T follicular helper cell (primary cell): ENCODE data around the gene ARAP3.

Source experiments
- DNase-seq: peaks from one replicate; pipeline ENCODE4 v3.0.0-alpha.2; 2020; ENCODE audit warnings: low read depth

ARAP3 gene

DNA sequence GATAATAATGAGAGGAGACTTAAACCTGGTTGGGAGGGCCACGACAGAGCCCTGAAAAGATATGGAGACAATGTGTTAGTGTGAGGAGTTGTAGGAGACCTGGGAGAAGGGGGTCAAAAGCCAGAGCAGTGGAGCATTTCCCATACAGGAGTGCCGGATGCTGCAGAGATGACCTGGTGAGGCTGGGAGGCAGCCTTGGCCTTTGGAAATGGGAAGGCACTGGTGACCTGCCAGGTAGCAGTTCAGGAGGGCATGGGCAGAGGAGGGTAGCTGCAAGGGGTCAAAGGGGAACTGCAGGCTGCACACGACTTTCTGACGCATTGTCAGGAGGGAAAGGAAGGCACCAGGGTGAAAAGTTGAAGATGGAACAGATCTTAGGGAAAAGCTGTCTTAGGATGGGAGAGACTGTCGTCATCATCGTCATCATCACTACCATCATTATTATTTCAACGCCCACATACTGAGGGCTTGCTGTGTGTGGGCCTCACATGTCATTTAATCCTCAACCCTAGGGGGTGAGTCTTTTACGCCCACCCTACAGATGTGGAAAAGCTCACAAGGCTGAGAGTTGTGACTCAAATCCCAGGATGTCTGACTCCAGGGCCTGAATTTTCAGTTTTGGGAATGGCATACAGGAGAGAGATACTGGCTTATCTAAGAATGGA, 13.3 kb downstream of the ARAP3 start:
- no peak for DNase-seq

DNA sequence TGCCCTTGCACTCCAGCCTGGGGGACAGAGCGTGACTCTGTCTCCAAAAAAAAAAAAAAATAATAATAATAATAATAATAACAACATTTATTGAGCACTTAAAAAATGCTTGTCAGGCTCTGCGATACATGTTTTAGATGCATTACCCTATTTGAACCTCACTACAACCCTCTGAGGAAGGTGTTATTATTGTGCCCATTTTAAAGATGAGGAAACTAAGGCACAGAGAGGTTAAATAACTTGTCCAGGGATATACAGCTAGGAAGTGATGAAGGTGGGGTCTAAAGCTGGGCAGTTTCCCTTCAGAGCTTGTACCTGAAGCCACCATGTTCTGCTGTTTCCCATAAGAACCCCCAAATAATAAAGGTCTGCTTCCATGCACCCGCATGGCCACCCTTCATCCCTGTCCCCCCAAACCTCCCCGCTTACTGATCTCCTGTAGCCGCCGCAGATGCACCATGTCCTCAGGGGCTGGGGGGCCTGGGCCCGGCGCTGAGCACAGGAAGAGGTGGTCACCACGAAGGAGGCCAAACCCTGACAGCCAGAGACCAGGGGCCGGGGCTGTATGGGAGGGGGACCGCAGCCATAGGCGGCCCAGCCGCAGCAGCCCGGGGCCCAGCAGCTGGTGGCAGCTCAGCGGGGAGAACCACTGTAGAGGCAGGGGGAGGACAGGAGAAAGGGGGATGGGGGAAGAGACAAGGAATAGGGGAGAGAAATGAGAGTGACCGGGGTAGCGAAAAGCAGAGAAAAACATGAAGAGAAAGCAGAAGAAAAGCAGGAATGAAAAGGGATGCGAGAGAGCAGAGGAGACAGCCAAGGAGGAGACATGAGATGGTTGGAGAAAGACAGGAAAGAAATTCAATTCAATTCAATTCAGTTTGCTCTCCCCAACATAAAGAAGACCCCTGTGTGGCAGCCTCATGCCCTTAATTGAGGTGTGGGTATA, 15.8 kb downstream of the ARAP3 start:
- DNase-seq = no peak

DNA sequence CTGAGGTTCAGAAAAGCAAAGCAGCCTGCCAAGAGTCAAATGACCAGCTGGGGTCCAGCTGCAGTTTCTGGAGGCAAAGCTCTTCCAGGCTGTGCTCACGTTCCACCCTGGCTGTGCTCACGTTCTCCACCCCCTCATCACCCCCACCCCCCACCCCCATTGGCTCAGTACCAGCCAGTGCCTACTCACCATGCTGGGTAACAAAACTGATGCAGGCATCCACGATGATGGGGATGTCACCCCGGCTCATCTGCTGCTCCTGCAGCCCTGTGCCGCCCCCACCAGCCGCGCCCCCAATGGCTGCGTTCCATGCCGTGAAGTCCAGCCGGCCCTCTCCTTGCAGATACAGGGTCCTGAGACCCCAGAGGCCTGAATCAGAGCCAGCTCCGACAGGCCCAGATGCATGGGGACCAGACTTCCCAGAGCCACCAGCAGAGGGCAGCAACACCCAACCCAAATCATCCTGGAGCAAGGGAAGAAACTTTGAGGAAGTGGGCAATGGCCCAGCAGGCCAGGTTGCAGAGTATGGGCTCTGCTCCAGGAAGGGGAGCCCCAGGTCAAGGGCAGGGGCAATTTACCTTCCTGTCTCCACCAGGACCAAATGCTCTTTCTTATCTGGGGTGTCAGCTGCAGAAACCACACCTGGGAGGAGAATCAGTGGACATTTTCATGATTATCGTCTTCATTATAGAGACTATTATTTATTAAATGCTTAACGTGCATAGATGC, 17.1 kb downstream of the ARAP3 start:
- peak; percentile 50 for DNase-seq

DNA sequence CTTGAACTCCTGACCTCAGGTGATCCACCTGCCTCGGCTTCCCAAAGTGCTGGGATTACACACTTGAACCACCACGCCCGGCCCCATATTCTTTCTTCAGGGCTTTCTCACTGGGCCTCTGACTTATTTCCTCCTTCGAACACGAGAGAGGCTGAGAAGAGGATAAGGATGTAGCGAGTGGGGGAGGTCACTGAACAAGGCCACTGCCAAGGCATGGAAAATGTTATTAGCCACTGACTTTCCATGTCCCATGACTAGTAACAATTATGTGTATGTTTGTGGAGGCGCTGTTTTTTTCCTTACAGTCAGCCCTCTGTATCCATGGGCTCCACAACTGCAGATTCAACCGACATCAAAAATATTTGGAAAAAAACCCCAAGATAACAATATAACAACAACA, 18.5 kb downstream of the ARAP3 start:
- DNase-seq = no peak

DNA sequence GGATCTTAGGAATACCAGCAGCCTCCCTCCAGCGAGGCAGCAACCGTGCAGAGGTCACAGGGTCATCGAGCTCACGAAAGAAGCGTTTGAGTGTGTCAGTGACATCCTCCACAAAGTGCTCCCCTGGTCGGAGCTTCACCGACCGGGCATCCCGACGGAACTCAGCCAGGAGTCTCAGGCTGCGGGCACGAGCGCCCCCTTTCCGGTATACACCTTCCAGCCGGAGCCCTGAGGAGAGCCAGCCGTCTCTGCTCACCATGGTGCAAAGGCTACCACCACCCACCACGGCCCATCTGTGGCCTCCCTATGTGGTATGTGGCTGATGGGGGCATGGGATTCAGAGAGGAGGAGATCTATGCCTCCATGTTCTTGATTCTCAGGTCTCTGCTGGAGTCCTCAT, 20.0 kb downstream of the ARAP3 start:
- DNase-seq = no peak

DNA sequence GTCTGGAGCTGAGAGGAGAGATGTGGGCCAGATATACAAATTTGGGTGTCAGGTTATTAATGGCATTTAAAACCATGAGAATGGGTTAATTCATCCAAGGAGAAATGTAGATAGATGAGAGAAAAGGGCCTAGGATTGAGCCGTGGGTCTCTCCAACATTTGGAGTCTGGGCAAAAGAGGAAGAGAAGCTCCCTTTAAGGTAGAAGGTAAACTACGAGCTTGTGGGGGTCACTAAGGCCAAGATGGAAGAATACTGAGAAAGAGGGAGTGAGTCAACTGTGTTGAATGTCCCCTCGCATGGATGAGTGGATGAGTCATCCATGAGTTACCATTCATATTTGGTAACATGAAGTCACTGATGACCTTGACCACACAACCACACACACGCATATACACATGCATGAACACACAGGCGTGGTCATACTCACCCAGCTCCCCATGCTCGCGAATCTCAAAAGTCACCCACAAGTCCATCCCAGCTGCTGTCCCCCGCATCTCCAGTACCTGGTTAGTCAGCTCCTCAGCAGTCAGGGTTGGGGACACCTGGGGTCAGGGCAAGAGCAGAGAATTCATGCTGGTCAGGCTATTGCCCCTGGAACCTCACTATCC, 24.0 kb downstream of the ARAP3 start:
- no peak for DNase-seq

DNA sequence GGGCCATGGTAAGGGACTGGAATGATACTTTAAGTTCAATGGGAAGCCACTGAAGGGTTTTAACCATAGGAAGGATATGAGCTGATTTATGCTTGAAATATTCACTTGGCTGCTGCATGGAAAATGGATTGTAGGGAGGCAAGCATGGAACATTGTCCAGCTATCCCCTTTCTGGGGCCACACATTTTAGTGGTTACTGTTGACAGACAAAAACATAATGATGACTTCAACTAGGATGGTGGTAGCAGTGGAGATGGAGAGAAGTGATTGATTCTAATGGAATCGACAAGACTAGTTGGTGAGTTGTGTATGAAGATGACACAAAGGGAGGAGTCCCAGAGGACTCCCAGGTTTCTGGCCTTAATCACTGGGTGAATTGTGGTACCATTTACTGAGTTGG, 24.6 kb downstream of the ARAP3 start:
- no peak for DNase-seq

DNA sequence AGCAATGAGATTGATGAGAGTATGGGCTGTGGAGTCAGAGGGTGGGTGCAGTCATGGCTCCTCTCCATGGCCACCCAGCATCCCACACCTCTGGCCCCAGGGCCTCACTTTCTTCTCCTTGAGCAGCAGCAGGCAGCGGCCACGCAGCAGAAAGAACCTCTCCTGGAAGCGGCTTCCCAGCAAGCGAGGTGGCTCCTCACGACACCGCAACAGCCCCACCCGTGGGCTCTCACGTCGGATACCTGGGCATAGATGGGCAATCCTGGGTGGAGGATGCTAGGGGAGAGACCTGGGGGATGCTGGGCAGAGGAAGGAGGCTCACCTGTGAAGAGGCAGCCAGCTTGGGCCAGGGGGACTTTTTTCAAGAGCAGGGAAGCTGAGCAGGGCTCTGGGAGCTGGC, 25.6 kb downstream of the ARAP3 start:
- no peak for DNase-seq

DNA sequence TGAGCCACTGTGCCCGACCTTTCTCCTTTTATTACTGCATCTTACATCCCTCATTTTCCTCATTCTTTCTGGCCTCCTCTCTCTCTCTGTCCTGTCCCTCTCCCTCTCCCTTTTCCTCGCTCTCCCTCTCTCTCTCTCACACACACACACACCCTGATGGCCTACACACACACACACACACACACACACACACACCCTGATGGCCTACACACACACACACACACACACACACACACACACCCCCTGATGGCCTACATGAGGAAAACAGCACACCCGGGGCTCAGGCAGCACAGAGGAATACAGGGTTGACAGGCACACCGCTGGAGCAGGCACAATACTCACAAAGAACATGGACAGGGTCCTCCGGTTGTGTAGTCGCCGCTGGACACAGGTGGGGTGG, 27.0 kb downstream of the ARAP3 start:
- DNase-seq = no peak

DNA sequence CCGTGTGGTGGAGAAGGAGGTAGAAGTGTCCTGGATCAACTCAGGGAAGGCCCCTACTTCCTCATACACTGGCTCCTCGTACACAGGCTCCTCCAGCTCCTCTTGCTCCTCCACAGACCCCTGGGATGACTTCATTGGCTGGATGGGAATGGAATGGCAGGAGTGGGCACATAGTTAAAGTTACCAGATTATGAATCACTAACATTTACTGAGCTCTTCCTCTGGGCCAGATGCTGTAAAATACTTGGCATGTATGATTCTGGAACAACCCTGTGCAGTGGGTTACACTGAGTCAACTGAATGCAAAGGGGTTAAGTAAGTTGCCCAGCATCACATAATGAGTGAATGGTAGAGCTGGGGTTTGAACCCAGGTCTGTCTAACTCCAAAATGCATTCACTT, 27.7 kb downstream of the ARAP3 start:
- DNase-seq = no peak

DNA sequence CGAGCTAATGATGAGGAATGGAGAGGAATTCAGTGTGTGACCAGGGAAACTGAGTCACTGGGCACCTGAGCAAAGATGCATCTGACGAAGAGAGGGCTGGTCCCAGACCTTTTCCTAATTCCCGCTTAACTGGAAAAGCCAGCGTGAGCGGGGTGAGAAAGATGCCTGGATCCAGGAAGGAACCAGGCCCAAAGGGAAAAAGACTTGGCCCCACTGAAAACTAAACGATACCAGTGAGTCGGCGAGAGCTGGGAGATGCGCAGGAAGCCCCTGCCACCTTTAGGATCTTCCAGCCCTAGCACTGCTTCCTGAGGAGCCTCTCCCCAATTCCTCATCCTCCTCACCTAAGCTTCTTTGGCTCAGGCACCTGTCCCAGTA, 30.3 kb downstream of the ARAP3 start:
- DNase-seq = no peak

DNA sequence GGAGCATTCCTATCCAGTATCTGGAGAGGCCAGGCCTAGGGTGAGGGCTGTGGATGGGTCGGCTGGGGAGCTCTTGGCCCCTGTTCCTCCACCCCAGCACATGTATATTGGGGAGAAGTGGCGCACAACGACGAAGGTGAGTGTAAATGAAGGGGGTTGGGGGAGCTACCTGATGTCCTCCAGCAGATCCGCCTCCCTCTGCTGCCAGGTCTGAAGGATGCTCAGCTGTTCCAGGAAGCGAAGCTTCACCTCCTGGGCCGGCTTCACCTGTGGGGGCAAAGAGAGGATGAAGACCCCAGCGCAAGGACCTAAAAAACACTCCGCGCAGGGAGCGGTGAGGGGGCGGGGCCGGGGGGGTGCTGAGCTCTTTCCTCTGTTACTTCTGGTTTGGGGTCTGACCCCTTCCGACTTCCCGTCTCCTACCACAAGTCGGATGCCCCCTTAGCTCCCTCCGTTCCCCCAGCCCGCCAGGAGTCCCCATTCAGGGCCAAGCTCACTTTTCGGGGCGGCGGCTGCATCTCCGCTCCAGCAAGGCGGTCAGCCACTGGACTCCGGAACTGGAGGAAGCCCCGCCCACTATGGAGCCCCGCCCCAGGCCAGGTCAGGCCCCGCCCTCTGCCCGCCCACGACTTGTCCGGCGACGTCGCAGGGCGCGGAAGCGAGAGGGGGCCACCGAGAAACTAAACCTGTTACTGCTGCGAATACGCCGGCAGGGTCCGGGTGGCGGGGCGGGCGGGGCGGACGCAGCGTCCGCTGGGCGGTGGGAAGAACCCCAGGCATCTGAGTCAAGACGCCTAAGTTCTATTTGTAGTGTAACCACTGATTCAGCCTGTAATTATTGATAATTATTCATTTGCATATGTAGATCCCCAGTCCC, 30.9 kb downstream of the ARAP3 start, which contains the start of gene FCHSD1:
FCHSD1 (minus strand) TSS at position 568 of the 877 bp plus-strand sequence; CDS start at position 518, 50 bp downstream.
- DNase-seq = peak; percentile 69

DNA sequence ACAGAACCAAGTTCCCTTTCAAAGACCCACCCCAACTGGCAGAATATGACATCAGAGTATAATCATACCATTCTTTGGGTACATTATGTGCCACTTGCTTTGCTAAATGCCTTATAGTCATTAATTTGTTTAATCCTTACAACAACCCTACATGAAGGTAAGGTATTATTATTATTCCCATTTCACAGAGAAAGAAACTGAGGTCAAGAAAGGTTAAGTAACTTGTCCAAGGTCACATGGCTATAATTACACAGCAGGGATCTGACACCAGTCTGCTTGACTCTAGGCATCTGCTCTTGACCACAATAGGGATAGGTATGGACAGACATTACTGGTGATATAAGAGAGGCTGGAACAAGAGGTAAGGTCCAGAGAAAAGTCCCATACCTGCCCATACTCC, 32.1 kb downstream of the ARAP3 start:
- no peak for DNase-seq

DNA sequence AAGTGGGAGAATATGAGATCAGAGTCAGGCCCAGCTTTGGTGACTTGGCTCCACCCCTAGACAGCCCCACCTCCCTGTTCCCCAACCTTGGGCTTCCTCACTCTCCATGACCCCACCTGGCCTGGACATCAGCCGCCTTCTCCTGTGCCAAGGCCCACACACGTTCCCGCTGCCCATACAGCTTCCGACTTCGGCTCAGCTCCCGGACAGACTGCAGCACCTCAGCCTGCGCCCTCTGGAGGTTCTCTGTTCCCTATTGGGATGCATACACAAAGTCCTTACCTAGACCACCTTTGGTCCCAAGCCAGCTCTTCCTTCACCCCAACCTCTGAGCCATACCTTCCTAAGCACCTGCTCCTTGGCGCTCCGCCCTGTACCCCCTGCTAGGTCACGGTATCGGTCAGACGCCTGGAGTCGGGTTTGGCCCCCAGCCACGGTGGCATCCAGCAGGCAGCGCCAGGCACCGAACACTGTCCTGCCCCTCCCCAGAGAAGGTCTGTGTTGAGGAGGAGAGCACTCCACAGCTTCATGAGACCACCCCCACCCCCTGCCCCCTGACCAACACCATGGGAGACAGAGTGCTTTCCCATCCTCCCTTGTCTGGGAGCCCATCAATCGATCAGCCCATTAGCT, 32.9 kb downstream of the ARAP3 start:
- no peak for DNase-seq

DNA sequence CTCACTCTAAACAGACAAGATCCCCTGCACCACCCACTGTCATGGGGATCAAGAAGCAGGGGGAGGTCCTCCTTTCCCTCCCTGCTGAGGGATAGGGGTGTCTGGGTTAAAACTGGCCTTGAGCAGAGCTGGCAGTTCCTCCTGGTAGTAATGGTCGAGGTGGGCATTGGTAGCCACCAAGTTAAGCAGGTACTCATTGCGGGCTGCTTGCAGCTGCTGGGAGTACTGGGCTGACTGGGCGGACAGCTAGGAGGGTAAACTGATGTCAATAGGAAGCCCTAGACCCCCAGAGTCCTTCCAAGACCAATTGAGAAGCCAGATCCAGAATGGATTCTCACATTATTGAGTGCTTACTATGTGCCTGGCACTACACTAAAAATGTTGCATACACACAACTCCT, 34.2 kb downstream of the ARAP3 start:
- DNase-seq = no peak

DNA sequence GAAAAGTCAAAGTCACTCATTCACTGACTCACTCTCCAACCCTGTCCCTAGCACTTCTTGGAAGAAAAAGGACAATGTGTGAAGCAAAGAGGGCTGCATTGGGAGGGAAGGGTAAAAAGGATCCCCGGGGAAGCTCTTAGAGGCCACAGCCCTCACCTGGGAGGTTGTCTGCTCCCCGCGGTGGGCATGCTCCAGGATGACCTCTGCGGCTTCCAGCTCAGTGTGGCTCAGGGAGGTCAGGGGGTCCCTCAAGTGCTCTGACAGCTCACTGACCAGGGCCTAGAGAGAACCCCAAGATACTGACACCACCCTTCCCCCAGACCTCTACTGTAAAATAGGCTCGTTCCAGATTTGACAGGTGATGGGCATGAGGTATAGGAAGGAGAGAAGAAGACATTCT, 34.8 kb downstream of the ARAP3 start:
- no peak for DNase-seq

DNA sequence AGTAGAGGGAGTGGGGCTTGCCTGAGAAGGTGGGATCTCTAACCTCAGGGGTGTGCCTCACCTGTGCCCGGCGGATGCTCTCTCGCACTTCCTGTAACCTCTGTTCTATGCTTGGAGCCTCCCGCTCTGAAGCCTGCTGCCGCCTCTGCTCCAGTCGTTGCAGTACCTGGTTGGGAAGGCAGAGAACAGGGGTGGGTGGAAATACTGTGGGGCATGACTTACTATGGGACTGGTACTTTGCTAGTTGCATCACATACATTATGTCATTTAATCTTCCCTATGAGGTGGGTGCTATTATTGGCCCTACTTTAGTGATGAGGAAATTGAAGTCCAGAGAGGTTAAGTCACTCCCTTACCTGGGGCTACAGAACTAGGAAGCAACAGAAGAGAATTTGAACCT, 36.0 kb downstream of the ARAP3 start:
- DNase-seq = no peak

DNA sequence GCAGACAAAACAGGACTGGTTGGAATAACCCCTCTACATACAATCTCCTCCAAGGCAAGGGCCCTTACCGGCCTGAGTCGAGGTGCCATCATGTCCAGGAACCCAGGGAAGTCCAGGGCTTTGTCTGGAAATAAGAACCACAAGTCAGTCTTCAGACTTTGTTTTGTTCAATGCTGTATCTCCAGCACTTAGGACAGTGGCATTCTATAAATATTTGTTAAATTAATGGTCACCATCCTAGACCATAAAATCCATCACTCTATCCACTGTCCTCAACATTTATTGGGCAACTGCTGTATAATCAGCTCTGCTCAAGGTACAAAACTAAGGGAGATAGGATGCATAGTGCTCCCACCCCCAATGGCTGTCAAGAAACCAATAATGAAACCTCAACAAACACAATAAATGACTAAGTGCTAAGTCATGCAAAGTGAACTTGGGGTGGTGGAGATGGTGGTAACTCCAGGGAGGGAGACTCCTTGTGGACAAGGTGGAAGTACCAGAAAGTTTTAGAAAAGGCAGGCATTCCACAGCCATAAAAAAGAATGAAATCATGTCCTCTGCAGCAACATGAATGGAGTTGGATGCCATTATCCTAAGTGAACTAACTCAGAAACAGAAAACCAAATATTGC, 40.3 kb downstream of the ARAP3 start:
- DNase-seq = no peak

DNA sequence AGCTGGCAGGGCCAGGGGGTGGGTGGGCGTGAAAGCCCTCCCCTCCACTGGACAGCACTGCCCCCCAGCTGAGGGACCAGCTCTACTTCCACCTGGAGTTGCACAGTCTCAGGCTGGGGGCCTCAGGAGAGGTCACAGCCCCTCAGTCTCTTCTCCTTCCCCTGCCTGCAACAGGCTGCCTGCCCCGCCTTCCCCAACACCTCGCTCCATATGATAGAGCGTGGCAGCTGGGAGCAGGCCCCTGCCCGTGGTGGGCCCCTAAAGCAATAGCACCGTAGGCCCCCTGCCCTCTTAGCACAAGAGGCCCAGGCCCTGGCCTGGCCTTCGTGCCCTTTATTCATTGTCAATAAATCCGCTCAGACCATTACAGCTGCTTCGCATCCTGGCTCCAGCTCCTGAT, 41.3 kb downstream of the ARAP3 start:
- no peak for DNase-seq

DNA sequence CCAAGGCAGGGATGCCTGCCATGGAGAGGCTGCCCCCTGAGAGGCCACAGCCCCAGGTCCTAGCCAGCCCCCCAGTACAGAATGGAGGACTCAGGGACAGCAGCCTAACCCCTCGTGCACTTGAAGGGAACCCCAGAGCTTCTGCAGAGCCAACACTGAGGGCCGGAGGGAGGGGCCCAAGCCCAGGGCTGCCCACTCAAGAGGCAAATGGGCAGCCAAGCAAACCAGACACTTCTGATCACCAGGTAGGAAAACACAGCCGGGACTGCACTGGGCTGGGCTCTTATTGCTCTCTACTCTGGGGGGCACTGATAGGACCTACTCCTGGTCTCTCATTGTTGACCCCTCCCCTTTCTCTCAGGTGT, 42.0 kb downstream of the ARAP3 start:
- DNase-seq = no peak
